GM08714 (cell line): Measurements from ENCODE around the gene EZR.

Experiments used
- H3K4me3 ChIP-seq: fragments of 200-500 bp; sonication (Bioruptor generic); 2 replicates; pipeline ENCODE4 v1.5.1; 2014; ENCODE audit warnings: mild to moderate bottlenecking, low read length, inconsistent platforms
- ZNF274 ChIP-seq: IDR thresholded peaks from 2 replicates; pipeline ENCODE4 v1.6.1; 2012; ENCODE audit warnings: mild to moderate bottlenecking, low read depth, low read length

The EZR gene

GRCh38 chr6:158763434-158764182 is 55.6 kb downstream of the EZR start:
- no peak for TF ChIP-seq ZNF274
- H3K4me3 ChIP-seq = no peak overlapping the region

DNA sequence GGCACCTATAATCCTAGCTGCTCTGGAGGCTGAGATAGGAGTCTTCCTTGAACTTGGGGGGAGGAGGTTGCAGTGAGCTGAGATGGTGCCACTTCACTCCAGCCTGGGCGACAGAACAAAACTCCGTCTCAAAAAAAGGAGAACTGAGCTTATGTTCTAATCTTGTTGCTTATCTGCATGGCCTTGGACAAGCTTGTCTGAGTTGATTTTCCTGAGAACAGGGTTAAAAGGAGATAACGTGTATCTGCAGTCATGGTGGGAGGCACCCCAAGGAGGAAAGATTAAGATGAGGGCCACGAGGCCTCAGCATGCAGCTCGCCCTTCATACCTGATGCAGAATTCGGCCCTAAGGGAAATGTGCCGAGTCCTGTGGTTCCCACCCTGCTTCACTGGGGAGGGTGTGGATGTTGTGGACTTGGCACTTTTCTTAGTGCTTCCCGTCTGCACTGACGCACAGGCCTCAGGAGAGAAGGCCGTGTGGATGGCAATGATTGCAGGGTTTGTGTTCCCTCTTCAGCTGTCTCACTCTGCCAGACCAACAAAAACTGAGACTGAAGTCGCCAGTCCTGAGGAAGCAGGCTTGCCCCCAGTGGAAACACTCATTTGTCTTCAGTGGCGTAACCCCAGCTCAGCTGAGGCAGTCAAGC is 56.3 kb downstream of the EZR start:
- no peak for TF ChIP-seq ZNF274

GRCh38 chr6:158761746-158762145 is 57.4 kb downstream of the EZR start:
- no peak overlapping the region for H3K4me3 ChIP-seq
- no peak for TF ChIP-seq ZNF274

More for the DNA sequence above, 56.3 kb downstream of the EZR start:
- no peak overlapping the region for H3K4me3 ChIP-seq

- no peak for TF ChIP-seq ZNF274
- no peak overlapping the region for H3K4me3 ChIP-seq
Measured at GRCh38 chr6:158760618-158761250, 58.4 kb downstream of the EZR start.

- no peak overlapping the region for H3K4me3 ChIP-seq
- TF ChIP-seq ZNF274 = no peak
Measured at GRCh38 chr6:158759966-158760617, 59.1 kb downstream of the EZR start.

DNA sequence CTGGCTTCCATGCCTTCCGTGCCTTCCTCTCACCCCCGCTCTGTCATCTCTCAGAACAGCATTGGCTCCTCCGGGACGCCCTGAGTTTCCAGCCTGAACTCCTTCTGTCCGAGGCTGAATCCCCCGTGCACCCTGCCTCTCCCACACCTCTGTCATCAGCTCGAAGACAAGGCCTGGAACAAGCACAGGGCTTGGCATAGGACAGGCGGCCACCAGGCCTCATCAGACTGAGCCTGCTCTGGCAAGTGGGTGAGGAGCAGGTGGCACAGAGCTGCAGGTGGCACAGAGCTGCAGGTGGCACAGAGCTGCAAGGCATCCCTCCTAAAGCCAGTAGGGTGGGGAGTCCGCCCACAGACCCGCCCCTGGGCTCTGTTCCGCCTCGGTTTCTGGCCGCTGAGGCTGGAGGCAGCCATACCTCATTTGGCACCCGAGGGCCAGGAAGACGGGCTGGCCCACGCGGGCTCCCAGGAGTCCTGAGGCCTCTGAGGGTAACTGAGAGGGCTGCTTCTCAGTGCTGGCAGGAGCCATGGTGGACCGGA is 60.2 kb downstream of the EZR start:
- no peak for TF ChIP-seq ZNF274
- H3K4me3 ChIP-seq = no peak overlapping the region

DNA sequence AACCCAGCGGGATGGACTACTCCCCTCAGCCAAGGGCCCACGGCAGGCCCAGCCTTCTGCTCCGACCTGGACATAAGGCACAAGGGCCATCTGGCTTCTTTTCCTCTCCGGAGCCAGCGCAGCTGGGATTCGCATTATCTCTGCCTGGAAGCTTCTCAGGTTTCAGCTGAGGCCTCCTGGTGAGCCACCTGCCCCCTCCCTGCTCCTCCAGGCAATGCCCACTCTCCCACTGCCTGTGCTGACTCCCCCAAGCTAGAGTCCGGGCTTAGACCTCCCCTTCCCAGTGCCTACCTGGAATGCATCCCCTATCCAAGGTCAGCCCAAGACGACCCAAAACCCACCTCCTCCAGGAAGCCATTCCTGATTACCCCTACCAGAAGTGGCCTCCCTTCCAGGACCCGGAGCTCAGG is 60.7 kb downstream of the EZR start:
- H3K4me3 ChIP-seq = no peak overlapping the region
- TF ChIP-seq ZNF274 = no peak

DNA sequence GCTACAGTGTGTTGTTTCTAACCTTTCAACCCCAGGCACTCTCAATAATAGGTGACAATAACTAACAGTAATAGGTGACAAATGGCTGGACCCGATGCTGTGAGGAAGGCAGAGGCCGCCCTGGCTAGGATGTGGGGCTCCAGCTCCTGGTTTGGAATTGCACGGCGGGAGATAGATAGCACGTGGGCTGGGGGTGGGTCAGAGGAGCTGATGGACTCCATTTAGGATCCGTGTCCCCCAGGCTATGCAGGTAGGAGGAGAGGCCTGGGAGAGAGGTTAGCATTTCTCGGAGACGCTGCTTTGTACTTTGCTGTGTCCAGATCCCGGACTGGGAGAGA is 61.4 kb downstream of the EZR start:
- no peak overlapping the region for H3K4me3 ChIP-seq
- TF ChIP-seq ZNF274 = no peak

GRCh38 chr6:158756977-158757752 is 62.0 kb downstream of the EZR start:
- no peak overlapping the region for H3K4me3 ChIP-seq
- no peak for TF ChIP-seq ZNF274

GRCh38 chr6:158756126-158756525 is 63.0 kb downstream of the EZR start:
- H3K4me3 ChIP-seq = no peak overlapping the region
- no peak for TF ChIP-seq ZNF274

GRCh38 chr6:158755636-158756035 is 63.5 kb downstream of the EZR start:
- no peak overlapping the region for H3K4me3 ChIP-seq
- TF ChIP-seq ZNF274 = no peak

DNA sequence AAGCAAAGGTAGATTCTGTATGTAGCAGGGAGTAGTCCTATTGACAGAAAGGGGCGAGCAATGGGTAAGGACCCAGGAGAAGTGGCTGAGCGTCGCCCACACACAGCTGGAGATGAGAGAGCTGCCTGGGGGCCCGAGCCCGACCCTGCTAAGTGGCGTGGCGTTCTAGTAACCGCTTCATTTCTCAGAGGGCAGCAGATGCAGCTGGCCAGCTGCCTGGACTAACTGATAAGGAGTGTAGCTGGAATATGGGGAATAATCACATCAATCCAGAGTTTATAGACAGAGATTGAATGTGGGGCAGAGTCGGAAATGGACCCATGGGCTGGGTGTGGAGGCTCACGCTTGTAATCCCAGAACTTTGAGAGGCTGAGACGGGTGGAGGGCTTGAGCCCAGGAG is 64.4 kb downstream of the EZR start:
- TF ChIP-seq ZNF274 = no peak
- no peak overlapping the region for H3K4me3 ChIP-seq

DNA sequence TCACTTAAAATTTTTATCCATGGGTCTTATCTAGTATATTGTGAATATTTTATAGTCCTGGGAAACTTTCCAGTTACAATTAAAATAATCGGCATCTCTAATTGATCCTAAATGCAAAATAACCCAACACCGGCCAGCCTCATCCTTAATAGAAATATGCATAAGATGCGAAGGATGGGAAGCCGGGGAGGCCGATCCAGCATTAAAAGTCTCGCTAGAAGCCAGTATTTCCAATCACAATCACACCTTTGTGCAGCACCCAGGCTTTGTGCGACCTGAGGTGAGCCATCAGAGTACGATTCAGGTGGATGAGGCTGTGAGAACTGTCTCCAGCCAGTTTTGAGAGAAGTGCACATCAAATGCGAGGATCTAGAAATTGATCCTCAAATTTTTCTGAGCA is 65.4 kb downstream of the EZR start:
- TF ChIP-seq ZNF274 = no peak
- no peak overlapping the region for H3K4me3 ChIP-seq

DNA sequence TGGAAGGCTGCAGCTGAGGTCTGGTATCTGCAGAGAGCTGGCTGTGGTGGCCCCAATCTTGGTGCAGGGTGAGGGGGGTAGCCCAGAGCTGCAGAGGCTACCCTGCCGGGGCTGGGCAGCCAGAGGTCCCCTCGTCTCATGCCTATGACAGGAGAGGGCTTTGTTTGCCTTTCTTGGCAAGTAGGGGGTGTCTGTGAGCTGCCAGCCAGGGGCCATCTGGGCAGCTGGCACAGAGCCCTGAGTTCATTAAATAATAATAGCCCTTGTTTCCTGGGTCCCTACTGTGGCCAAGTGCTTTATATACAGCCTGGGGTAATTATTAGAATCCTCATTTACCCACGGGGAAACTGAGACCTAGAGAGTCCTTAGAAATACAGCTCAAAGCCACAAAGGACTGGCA is 66.6 kb downstream of the EZR start:
- TF ChIP-seq ZNF274 = no peak
- no peak overlapping the region for H3K4me3 ChIP-seq

DNA sequence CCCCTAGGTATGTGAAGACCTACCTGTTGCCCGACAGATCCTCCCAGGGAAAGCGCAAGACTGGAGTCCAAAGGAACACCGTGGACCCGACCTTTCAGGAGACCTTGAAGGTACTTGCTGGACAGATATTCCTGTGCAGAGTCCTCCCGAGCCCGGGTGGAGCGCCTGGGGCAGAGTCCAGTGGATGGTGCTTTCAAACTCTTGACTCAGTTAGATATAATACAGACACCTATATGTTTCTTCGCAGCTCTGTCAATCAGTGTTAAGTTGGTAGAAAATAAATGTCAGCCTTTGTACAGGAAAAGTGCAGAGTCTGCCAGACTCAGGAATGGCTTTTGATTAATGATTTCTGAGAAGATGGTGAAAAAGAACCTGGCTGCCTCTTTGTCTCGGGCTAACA is 67.2 kb downstream of the EZR start:
- H3K4me3 ChIP-seq = no peak overlapping the region
- TF ChIP-seq ZNF274 = no peak
